ENCODE data around the gene KRTAP19-4. TPM values are rescaled to one million over a fixed set of nuclear protein-coding genes. Genes with fewer than 3 reads are reported as not detected.

KRTAP19-4 gene
- polyA plus RNA-seq, 1 donor (not counting 4 experiments of a cell fraction or from before 2014, with no cell fraction given) = not detected

DNA sequence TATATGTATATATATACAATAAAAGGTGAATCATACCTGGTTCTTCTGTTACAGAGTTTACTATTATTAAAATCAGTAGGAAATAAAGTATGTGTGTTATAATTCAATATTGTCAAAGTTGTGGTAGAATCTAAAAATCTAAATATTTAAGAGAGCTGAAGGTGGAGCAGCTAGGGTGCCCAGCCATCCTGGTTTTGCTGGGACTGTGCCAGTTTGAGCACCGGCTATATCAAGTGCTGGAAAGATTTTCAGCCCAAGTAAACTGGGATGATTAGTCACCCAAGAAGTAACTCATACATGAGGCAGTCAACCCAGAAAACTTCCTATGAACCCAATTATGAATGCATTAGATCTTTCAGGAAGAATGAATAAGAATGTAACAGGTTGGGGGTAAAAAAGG, 21.9 kb upstream of the KRTAP19-4 start:
- FAIRE-seq (no peak), DNase-seq (ENCODE audit: low read depth, low spot score) (no peak)
- TF ChIP-seq, protein P1, sequence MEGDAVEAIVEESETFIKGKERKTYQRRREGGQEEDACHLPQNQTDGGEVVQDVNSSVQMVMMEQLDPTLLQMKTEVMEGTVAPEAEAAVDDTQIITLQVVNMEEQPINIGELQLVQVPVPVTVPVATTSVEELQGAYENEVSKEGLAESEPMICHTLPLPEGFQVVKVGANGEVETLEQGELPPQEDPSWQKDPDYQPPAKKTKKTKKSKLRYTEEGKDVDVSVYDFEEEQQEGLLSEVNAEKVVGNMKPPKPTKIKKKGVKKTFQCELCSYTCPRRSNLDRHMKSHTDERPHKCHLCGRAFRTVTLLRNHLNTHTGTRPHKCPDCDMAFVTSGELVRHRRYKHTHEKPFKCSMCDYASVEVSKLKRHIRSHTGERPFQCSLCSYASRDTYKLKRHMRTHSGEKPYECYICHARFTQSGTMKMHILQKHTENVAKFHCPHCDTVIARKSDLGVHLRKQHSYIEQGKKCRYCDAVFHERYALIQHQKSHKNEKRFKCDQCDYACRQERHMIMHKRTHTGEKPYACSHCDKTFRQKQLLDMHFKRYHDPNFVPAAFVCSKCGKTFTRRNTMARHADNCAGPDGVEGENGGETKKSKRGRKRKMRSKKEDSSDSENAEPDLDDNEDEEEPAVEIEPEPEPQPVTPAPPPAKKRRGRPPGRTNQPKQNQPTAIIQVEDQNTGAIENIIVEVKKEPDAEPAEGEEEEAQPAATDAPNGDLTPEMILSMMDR (optimal IDR thresholded peaks at IDR 0.05 in 1 of 3, IDR thresholded peaks at IDR 0.05 in 1 of 3, conservative IDR thresholded peaks at IDR 0.05 in 1 of 3; ENCODE audit: extremely low read depth in 1 of 3, insufficient read depth in 2 of 3, low read length in 3 of 3) = no peak
- no peak for TF ChIP-seq EZH2 (IDR thresholded peaks at IDR 0.05; ENCODE audit: low read length)

DNA sequence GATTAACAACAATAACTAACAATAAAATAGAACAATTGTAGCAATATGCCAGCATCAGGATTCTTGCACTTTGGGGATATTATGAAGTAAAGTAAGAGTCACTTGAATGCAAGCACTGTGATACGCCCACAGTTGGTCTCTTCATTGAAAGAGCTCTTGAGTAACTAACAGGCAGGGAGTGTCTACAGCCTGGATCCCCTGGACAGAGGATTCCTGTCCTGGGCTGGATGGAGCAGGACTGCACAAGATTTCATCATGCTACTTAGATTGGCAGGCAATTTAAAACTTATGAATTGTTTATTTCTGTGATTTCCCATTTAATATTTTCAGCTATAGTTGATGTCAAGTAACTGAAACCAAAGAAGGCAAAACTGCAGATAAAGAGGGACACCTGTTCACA, 18.7 kb upstream of the KRTAP19-4 start:
- dilution Hi-C loops (cut with MboI; ENCODE audit: extremely low pct_ligation_motif_present, low sequenced_read_pairs) = no loop called here
- FAIRE-seq = no peak
- Histone ChIP-seq H2AFZ (ENCODE audit: control insufficient read depth, low read length) (no peak overlapping the region), H3K27ac (ENCODE audit: control insufficient read depth, insufficient read depth, low read length) (no peak overlapping the region), H3K79me2 (ENCODE audit: control insufficient read depth, insufficient read depth, low read length) (no peaks in the 10 kb centered on the region), H4K20me1 (ENCODE audit: control insufficient read depth, extremely low read depth, insufficient read depth, low read length) (no peaks in the 10 kb centered on the region), H3K4me1 (ENCODE audit: control insufficient read depth, extremely low read depth, insufficient read depth, low read length) (no peaks in the 10 kb centered on the region), H3K4me3 (ENCODE audit: control insufficient read depth in 2 of 3, extremely low read depth in 1 of 3, insufficient read depth in 2 of 3, low read depth in 1 of 3, low read length in 3 of 3) (no peak overlapping the region), H3K36me3 (ENCODE audit: control insufficient read depth in 2 of 2, extremely low read depth in 1 of 2, insufficient read depth in 2 of 2, low read length in 2 of 2) (no peaks in the 10 kb centered on the region), H3K9me1 (ENCODE audit: control insufficient read depth, extremely low read depth, insufficient read depth, low read length) (no peaks in the 10 kb centered on the region), H3K4me2 (ENCODE audit: control insufficient read depth, extremely low read depth, insufficient read depth, low read depth, low read length) (no peak overlapping the region), H3K9ac (ENCODE audit: control insufficient read depth, extremely low read depth, insufficient read depth, low read length) (no peak overlapping the region), H3K27me3 (ENCODE audit: control insufficient read depth, extremely low read depth, insufficient read depth, low read length) (no peaks in the 10 kb centered on the region), H3K9me3 (ENCODE audit: control insufficient read depth, low read depth, low read length) (no peaks in the 10 kb centered on the region)
- no peak for DNase-seq (ENCODE audit: low read depth, low spot score)
- TF ChIP-seq, protein P1 (optimal IDR thresholded peaks at IDR 0.05 in 1 of 3, IDR thresholded peaks at IDR 0.05 in 1 of 3, conservative IDR thresholded peaks at IDR 0.05 in 1 of 3; ENCODE audit: extremely low read depth in 1 of 3, insufficient read depth in 2 of 3, low read length in 3 of 3) = no peak
- no peak for TF ChIP-seq EZH2 (IDR thresholded peaks at IDR 0.05; ENCODE audit: low read length)

More for the DNA sequence above, 21.9 kb upstream of the KRTAP19-4 start:
- no peaks in the 10 kb centered on the region for H3K9me1 ChIP-seq (ENCODE audit: control insufficient read depth, extremely low read depth, insufficient read depth, low read length)
- no peak overlapping the region for H3K4me2 ChIP-seq (ENCODE audit: control insufficient read depth, extremely low read depth, insufficient read depth, low read depth, low read length)
- no peaks in the 10 kb centered on the region for H3K36me3 ChIP-seq (ENCODE audit: control insufficient read depth in 2 of 2, extremely low read depth in 1 of 2, insufficient read depth in 2 of 2, low read length in 2 of 2)
- H2AFZ ChIP-seq (ENCODE audit: control insufficient read depth, low read length) = no peak overlapping the region
- H3K4me1 ChIP-seq (ENCODE audit: control insufficient read depth, extremely low read depth, insufficient read depth, low read length) = no peaks in the 10 kb centered on the region
- no peaks in the 10 kb centered on the region for H3K79me2 ChIP-seq (ENCODE audit: control insufficient read depth, insufficient read depth, low read length)
- dilution Hi-C loops (cut with MboI; ENCODE audit: extremely low pct_ligation_motif_present, low sequenced_read_pairs) = no loop called here
- no peak overlapping the region for H3K9ac ChIP-seq (ENCODE audit: control insufficient read depth, extremely low read depth, insufficient read depth, low read length)
- no peaks in the 10 kb centered on the region for H3K9me3 ChIP-seq (ENCODE audit: control insufficient read depth, low read depth, low read length)
- no peak overlapping the region for H3K4me3 ChIP-seq (ENCODE audit: control insufficient read depth in 2 of 3, extremely low read depth in 1 of 3, insufficient read depth in 2 of 3, low read depth in 1 of 3, low read length in 3 of 3)
- no peak overlapping the region for H3K27ac ChIP-seq (ENCODE audit: control insufficient read depth, insufficient read depth, low read length)
- H4K20me1 ChIP-seq (ENCODE audit: control insufficient read depth, extremely low read depth, insufficient read depth, low read length) = no peaks in the 10 kb centered on the region
- H3K27me3 ChIP-seq (ENCODE audit: control insufficient read depth, extremely low read depth, insufficient read depth, low read length) = no peaks in the 10 kb centered on the region

All from keratinocyte (primary cell).